ENCODE results near the gene MAVS. TPM values are rescaled to one million over a fixed set of nuclear protein-coding genes. Genes with fewer than 3 reads are reported as not detected.
"Not testable (repeated sequence)": the region's sequence is repeated elsewhere in the genome, so short reads cannot be mapped to it uniquely, and the experiment has no call there.

Gene MAVS
- total and polyA plus RNA-seq, 4 donors: 13.2 to 39.6 (median 20.9) TPM

- H3K9ac ChIP-seq (ENCODE audit: insufficient read depth in 1 of 2, low read length in 2 of 2): no peak overlapping the region
- 67 to 81% methylated on average over 9 of the region's 9 CpGs for WGBS, 2 donors
- H3K36me3 ChIP-seq (ENCODE audit: control insufficient read depth in 4 of 4, insufficient read depth in 4 of 4, low read length in 4 of 4): peaks cover 11 to 20% (median 12%) of the 10 kb centered on the region in 4 donors
- no peak overlapping the region for H3K4me3 ChIP-seq
- ATAC-seq (ENCODE audit: insufficient read depth, low FRiP score): no peak
- no peak overlapping the region for H3K27ac ChIP-seq (ENCODE audit: low read depth in 1 of 2, low read length in 1 of 2)
- no peak for TF ChIP-seq CTCF (IDR thresholded peaks at IDR 0.05; ENCODE audit: control extremely low read depth, extremely low read depth)
- H3K27me3 ChIP-seq (ENCODE audit: control insufficient read depth in 3 of 3, insufficient read depth in 3 of 3, low read length in 2 of 3): no peaks in the 10 kb centered on the region
- DNase-seq: no peak
- no peaks in the 10 kb centered on the region for H3K9me3 ChIP-seq (ENCODE audit: control insufficient read depth in 4 of 4, insufficient read depth in 3 of 4, low read length in 3 of 4)
- H3K4me1 ChIP-seq (ENCODE audit: control insufficient read depth in 5 of 5, insufficient read depth in 5 of 5, low read length in 5 of 5): no peaks in the 10 kb centered on the region
Measured at GRCh38 chr20:3875378-3875974, 28.8 kb downstream of the MAVS start.

- peaks cover 11 to 20% (median 12%) of the 10 kb centered on the region in 4 donors for H3K36me3 ChIP-seq (ENCODE audit: control insufficient read depth in 4 of 4, insufficient read depth in 4 of 4, low read length in 4 of 4)
- no peaks in the 10 kb centered on the region for H3K27me3 ChIP-seq (ENCODE audit: control insufficient read depth in 3 of 3, insufficient read depth in 3 of 3, low read length in 2 of 3)
- TF ChIP-seq CTCF (IDR thresholded peaks at IDR 0.05; ENCODE audit: control extremely low read depth, extremely low read depth): no peak
- DNase-seq: no peak
- 64 to 72% methylated on average over 1 of the region's 1 CpG for WGBS, 2 donors
- no peak overlapping the region for H3K4me3 ChIP-seq
- H3K9me3 ChIP-seq (ENCODE audit: control insufficient read depth in 4 of 4, insufficient read depth in 3 of 4, low read length in 3 of 4): no peaks in the 10 kb centered on the region
- H3K4me1 ChIP-seq (ENCODE audit: control insufficient read depth in 5 of 5, insufficient read depth in 5 of 5, low read length in 5 of 5): no peaks in the 10 kb centered on the region
- no peak overlapping the region for H3K9ac ChIP-seq (ENCODE audit: insufficient read depth in 1 of 2, low read length in 2 of 2)
- no peak for ATAC-seq (ENCODE audit: insufficient read depth, low FRiP score)
- H3K27ac ChIP-seq (ENCODE audit: low read depth in 1 of 2, low read length in 1 of 2): no peak overlapping the region
Measured at GRCh38 chr20:3876000-3876399, 29.4 kb downstream of the MAVS start.

GRCh38 chr20:3876676-3877075 lies 30.0 kb downstream of the MAVS start:
- ATAC-seq (ENCODE audit: insufficient read depth, low FRiP score): no peak
- Histone ChIP-seq H3K4me1 (ENCODE audit: control insufficient read depth in 5 of 5, insufficient read depth in 5 of 5, low read length in 5 of 5) (no peaks in the 10 kb centered on the region), H3K27ac (ENCODE audit: low read depth in 1 of 2, low read length in 1 of 2) (no peak overlapping the region)

GRCh38 chr20:3878921-3879274 lies 32.3 kb downstream of the MAVS start:
- 91 to 96% methylated on average over 4 of the region's 4 CpGs for WGBS, 2 donors

More at GRCh38 chr20:3876676-3877075, 30.0 kb downstream of the MAVS start:
- no peak for DNase-seq
- H3K36me3 ChIP-seq (ENCODE audit: control insufficient read depth in 4 of 4, insufficient read depth in 4 of 4, low read length in 4 of 4): peaks cover 7 to 16% (median 10%) of the 10 kb centered on the region in 4 donors
- no peaks in the 10 kb centered on the region for H3K27me3 ChIP-seq (ENCODE audit: control insufficient read depth in 3 of 3, insufficient read depth in 3 of 3, low read length in 2 of 3)
- no peaks in the 10 kb centered on the region for H3K9me3 ChIP-seq (ENCODE audit: control insufficient read depth in 4 of 4, insufficient read depth in 3 of 4, low read length in 3 of 4)
- H3K9ac ChIP-seq (ENCODE audit: insufficient read depth in 1 of 2, low read length in 2 of 2): no peak overlapping the region
- no peak overlapping the region for H3K4me3 ChIP-seq
- no peak for TF ChIP-seq CTCF (IDR thresholded peaks at IDR 0.05; ENCODE audit: control extremely low read depth, extremely low read depth)

More at GRCh38 chr20:3878921-3879274, 32.3 kb downstream of the MAVS start:
- H3K4me3 ChIP-seq; DNase-seq; H3K27ac ChIP-seq (ENCODE audit: low read depth in 1 of 2, low read length in 1 of 2); H3K9me3 ChIP-seq (ENCODE audit: control insufficient read depth in 4 of 4, insufficient read depth in 3 of 4, low read length in 3 of 4); H3K27me3 ChIP-seq (ENCODE audit: control insufficient read depth in 3 of 3, insufficient read depth in 3 of 3, low read length in 2 of 3); H3K36me3 ChIP-seq (ENCODE audit: control insufficient read depth in 4 of 4, insufficient read depth in 4 of 4, low read length in 4 of 4); H3K4me1 ChIP-seq (ENCODE audit: control insufficient read depth in 5 of 5, insufficient read depth in 5 of 5, low read length in 5 of 5); ATAC-seq (ENCODE audit: insufficient read depth, low FRiP score); H3K9ac ChIP-seq (ENCODE audit: insufficient read depth in 1 of 2, low read length in 2 of 2): not testable (repeated sequence)
